H1 (cell line): ENCODE data around the gene FXYD5.

Source experiments
- CEBPB ChIP-seq: IDR thresholded peaks from 2 replicates; pipeline ENCODE4 v1.6.1; 2012; ENCODE audit warnings: low read depth, low read length
- CREB1 ChIP-seq: IDR thresholded peaks from 2 replicates; pipeline ENCODE4 v1.6.1; 2012; ENCODE audit warnings: inconsistent platforms
- POLR2A ChIP-seq, 2 experiments: IDR thresholded peaks; 1 replicate in 1 of 2; 2 replicates in 1 of 2; pipeline ENCODE4 v1.6.1; 2011; ENCODE audit warnings: low read depth in 2 of 2, low read length in 2 of 2, mild to moderate bottlenecking in 2 of 2; ENCODE audit errors: control extremely low read depth in 1 of 2
- SP1 ChIP-seq: IDR thresholded peaks from 2 replicates; pipeline ENCODE4 v1.6.1; 2011; ENCODE audit warnings: low read depth, low read length
- TAF1 ChIP-seq: IDR thresholded peaks from 2 replicates; pipeline ENCODE4 v1.6.1; 2011; ENCODE audit warnings: mild to moderate bottlenecking, low read depth, low read length
- TEAD4 ChIP-seq: IDR thresholded peaks from 2 replicates; pipeline ENCODE4 v1.6.1; 2012; ENCODE audit warnings: low read depth, low read length, inconsistent platforms, mixed read lengths
- ZNF274 ChIP-seq: IDR thresholded peaks from 2 replicates; pipeline ENCODE4 v1.7.0; 2012; ENCODE audit warnings: low read length, borderline replicate concordance; ENCODE audit errors: extremely low read depth
- TF ChIP-seq, protein P1 (sequence below): IDR thresholded peaks from 2 replicates; pipeline ENCODE4 v1.6.1; 2012; ENCODE audit warnings: inconsistent platforms
- TF ChIP-seq, protein P2 (sequence below), 3 experiments: IDR thresholded peaks; 1 replicate in 2 of 3; 2 replicates in 1 of 3; pipeline versions ENCODE4 v1.5.1 to v1.6.1; 2011; ENCODE audit warnings: low read length in 3 of 3, mild to moderate bottlenecking in 3 of 3, inconsistent platforms in 2 of 3, low read depth in 1 of 3, moderate library complexity in 1 of 3; ENCODE audit not compliant: insufficient read depth in 1 of 3; ENCODE audit errors: control extremely low read depth in 1 of 3
- TF ChIP-seq, protein P3 (sequence below): IDR thresholded peaks from 2 replicates; pipeline ENCODE4 v1.6.1; 2011; ENCODE audit warnings: low read depth, mild to moderate bottlenecking, low read length; ENCODE audit not compliant: insufficient read depth

DNA sequence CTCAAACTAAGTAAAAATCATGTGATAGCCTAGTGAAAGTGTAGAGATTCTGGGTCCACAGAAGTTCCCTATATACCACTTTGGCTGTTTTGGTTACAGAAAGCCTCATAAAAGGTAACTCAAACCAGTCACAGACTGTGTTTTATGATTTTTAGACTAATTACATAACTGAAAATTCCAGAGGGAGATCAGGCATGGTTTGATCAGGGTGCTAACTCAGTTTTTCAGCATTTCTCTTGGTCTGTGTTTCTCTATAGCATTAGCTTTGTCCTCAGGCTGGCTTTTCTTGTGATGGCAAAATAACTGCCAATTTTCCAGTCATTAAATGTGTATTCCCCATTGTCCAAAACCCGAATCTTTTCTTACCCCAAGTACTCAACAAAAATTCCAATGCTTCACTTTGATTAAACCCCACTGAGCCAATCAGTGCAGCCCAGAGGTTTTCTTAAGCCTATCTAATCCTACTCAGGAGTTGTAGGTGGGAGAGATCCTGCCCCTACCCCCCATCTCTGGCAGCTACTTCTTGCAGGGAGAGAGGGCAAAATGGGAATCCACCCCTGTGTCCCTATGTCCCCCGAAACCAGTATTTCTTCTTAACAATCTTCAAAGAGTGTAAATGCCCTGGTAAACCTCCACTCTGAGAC lies 47.5 kb upstream of the FXYD5 start:
- no peak for TF ChIP-seq CEBPB
- no peak for TF ChIP-seq POLR2A (IDR thresholded peaks at IDR 0.05; ENCODE audit: control extremely low read depth in 1 of 2, low read depth in 2 of 2, low read length in 2 of 2)
- no peak for TF ChIP-seq SP1
- TF ChIP-seq, protein P1, sequence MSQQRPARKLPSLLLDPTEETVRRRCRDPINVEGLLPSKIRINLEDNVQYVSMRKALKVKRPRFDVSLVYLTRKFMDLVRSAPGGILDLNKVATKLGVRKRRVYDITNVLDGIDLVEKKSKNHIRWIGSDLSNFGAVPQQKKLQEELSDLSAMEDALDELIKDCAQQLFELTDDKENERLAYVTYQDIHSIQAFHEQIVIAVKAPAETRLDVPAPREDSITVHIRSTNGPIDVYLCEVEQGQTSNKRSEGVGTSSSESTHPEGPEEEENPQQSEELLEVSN: no peak
- no peak for TF ChIP-seq TAF1
- TF ChIP-seq, protein P2, sequence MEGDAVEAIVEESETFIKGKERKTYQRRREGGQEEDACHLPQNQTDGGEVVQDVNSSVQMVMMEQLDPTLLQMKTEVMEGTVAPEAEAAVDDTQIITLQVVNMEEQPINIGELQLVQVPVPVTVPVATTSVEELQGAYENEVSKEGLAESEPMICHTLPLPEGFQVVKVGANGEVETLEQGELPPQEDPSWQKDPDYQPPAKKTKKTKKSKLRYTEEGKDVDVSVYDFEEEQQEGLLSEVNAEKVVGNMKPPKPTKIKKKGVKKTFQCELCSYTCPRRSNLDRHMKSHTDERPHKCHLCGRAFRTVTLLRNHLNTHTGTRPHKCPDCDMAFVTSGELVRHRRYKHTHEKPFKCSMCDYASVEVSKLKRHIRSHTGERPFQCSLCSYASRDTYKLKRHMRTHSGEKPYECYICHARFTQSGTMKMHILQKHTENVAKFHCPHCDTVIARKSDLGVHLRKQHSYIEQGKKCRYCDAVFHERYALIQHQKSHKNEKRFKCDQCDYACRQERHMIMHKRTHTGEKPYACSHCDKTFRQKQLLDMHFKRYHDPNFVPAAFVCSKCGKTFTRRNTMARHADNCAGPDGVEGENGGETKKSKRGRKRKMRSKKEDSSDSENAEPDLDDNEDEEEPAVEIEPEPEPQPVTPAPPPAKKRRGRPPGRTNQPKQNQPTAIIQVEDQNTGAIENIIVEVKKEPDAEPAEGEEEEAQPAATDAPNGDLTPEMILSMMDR (IDR thresholded peaks at IDR 0.05; ENCODE audit: control extremely low read depth in 1 of 3, insufficient read depth in 1 of 3, low read depth in 1 of 3, low read length in 3 of 3): no peak
- no peak for TF ChIP-seq TEAD4
- TF ChIP-seq CREB1: no peak
- TF ChIP-seq ZNF274: no peak
- TF ChIP-seq, protein P3, sequence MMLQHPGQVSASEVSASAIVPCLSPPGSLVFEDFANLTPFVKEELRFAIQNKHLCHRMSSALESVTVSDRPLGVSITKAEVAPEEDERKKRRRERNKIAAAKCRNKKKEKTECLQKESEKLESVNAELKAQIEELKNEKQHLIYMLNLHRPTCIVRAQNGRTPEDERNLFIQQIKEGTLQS: no peak
